Measurements from ENCODE around the gene HLTF.

The HLTF gene

DNA sequence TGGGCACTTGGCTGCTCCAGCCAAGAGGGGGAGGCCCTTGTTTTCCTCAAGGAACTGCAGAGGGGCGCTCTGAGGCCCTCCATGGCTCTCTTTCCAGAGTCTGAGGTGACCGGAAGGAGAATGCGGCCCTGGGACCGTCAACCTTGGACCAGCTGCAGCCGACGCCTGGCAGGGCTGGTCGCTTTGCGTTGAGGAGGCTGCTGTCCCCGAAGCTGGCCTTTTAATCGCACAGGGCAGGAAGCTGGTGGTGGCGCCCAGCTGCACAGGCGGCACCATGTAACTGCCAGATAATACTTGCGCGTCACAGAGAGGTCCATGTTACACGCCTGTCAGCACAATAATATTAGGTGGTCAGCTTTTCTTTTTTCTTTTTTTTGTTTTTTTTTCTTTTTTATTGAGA, 875 bp upstream of the HLTF start:
- DNase-seq = no peak

- DNase-seq = peak; percentile 26
These were observed 503 bp downstream of the HLTF start for GRCh38 chr3:149085828-149086231.

DNA sequence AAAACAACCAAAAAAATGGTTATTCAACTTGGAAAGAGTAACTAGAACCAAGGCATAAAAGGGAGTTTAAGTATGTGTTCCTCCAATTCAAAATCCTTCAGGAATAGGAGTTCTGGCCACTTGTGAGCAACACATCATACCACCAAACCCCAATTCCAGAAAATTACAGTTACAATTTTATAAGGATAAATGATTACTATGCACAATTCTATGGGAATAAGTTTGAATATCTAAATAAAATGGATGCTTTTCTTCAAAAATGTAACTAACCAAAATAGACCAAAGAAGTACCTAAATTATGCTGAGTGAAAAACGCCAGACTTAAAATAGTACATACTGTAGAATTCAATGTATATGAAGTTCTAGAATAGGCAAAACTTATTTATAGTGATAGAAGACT, 4.6 kb downstream of the HLTF start:
- DNase-seq = no peak

GRCh38 chr3:149080699-149081091, 5.6 kb downstream of the HLTF start:
- DNase-seq = no peak

DNA sequence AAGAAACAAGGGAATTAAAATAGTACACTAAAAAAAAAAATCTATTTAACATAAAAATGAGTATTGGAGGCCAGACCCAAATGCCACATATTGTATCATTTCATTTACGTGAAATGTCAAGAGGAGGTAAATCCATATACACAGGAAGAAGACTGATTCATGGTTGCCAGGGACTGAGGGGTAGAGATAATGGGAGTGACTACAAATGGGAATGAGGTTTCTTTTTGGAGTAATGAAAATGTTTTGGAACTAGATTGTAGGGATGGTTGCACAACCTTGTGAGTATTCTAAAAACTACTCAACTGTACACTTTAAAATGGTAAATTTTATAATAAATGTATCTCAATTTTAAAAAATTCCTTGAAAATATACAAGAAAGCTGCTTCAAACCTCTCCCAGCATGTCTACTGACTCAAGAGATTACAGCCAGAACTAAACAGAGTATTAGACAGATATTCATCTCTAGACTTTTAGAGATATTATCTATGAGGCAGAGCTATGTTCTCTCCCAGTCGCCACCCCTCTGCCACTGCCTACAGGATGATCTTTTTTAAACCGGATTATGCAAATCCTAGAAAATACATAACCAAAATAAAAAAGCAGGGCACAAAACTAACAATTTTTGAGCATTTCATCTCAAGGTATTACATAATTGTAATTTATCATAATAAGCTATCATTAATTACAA, 6.2 kb downstream of the HLTF start:
- no peak for DNase-seq

GRCh38 chr3:149077628-149078027, 8.7 kb downstream of the HLTF start:
- no peak for DNase-seq

GRCh38 chr3:149067883-149068282, 18.4 kb downstream of the HLTF start:
- DNase-seq = no peak

DNA sequence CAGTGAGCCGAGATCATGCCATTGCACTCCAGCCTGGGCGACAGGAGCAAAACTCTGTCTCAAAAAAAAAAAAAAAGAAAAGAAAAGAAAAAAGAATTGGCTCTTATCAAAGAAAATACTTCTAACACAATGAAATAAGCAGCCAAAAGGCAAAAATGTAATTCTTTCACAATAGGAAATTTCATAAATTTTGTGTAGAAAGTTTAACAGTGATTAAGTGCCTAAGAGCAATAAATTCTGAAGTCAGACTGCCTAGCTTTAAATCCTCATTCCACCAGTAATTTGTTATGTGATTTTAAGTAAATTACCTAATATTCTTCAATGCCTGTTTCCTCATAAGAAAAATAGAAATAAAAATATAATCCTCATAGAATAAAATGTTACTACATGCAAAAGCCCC, 24.6 kb downstream of the HLTF start:
- no peak for DNase-seq

GRCh38 chr3:149058602-149059001, 27.7 kb downstream of the HLTF start:
- DNase-seq = no peak

DNA sequence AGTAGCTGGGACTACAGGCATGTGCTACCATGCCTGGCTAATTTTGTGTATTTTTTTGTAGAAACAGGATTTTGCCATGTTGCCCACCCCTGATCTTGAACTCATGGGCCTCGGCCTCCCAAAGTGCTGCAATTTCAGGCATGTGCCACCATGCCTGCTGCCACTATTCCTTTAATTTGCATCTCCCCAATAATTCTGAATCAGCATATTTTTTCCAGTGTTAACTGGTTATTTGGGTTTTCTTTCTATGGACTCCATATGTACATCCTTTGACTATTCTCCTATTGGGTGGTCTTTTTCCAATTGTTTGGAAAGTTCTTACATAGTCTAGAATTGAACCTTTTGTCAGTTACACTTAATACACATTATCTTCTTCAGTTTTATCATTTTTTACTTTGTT, 28.1 kb downstream of the HLTF start:
- no peak for DNase-seq

- no peak for DNase-seq
These were observed 30.8 kb downstream of the HLTF start for GRCh38 chr3:149055575-149055974.

DNA sequence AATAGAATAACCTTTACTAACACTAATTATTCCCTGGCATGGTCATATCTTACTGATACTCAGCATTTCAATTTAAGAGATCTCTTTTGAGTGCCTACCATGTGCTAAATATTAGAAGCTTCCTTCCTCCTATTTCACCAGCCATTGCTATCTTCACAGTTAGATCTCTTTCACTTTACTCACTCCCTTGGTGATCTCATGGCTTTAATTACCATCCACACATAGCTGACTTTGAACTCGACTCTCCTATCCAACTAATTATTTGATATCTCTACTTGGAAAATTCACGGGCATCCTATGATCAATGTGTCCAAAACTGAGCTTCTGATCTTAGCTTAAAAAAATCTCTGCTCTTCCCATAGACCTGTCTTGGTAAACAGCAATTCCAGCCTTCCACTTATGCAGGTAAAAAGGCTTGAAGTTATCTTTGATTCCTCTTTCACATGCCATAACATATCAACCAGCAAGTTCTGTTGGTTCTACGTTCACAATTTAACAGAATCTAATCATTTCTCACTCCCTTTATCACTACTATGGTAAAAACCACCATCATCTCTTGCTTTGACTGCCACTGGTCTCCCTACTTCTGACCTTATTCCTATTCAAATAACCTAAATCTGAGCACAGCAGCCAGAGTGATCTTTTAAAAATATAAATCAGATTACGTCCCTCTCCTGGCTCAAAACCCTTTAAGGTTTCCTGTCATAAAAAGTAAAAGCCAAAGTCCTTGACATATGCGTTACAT, 41.8 kb downstream of the HLTF start:
- no peak for DNase-seq

DNA sequence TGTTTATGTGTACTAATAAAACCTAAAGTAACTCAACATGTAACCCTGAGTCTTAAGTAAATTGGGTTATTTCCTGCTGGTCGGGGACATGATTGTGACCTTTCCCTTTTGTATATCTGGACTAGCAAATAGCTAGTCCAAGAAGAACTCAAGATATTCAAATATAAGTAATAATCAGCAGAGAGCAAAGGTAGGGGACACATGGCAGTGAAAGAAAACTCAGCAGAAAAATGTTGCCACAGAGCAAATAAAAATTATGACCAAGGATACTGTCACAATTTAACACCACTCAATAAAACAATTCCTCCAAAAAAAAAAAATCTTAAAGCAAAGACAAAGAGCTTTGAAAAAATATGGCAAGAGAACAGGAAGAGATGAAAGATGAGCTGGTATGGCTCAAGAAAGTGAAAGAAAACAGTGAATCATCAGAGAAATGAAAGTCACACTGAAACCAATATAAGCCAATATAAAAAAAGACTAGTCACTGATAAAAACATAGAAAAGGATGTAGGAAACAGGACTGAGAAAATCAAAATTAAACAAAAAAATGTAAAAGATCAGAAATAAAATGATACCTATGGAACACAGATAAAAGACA, 43.4 kb downstream of the HLTF start:
- no peak for DNase-seq

- DNase-seq = no peak
These were observed 48.0 kb downstream of the HLTF start for GRCh38 chr3:149038322-149038721.

- no peak for DNase-seq
These were observed 48.6 kb downstream of the HLTF start for GRCh38 chr3:149037684-149038083.

GRCh38 chr3:149031096-149031495, 55.2 kb downstream of the HLTF start:
- no peak for DNase-seq

DNA sequence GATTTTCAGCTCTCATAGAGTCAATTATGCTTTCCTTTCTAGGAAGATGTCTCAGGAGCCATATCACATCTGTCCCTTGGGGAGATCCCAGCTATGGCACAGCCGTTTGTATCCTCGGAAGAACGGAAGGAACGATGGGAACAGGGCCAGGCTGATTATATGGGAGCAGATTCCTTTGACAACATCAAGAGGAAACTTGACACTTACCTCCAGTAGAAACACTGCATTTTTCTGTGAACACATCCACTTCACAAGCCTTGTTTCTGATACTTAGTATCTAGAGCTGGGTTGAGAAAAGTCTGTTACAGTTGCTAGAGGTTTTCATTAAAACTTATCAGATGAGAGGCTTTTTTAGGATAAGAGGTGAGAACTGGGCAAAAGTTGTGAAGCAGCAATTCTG, 59.6 kb downstream of the HLTF start:
- no peak for DNase-seq

DNA sequence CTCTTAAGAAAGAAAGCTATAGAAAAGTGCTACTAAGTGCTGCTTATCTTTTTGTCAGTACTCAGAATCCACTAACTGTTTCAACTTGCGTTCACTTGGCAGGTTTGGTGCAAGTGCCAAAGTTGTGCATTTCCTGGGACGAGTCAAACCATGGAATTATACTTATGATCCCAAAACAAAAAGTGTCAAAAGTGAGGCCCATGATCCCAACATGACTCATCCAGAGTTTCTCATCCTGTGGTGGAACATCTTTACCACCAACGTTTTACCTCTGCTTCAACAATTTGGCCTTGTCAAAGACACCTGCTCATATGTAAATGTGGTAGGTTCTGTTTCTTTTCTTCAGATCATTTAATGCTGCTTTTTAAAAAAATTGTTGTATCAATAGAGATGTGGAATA, 62.4 kb downstream of the HLTF start:
- DNase-seq = no peak

- no peak for DNase-seq
These were observed 64.5 kb downstream of the HLTF start for GRCh38 chr3:149021830-149022229.

- DNase-seq = no peak
These were observed 65.5 kb downstream of the HLTF start for GRCh38 chr3:149020839-149021252.

- no peak for DNase-seq
These were observed 66.0 kb downstream of the HLTF start for GRCh38 chr3:149020196-149020838.

- no peak for DNase-seq
These were observed 66.8 kb downstream of the HLTF start for GRCh38 chr3:149019580-149019979.

DNA sequence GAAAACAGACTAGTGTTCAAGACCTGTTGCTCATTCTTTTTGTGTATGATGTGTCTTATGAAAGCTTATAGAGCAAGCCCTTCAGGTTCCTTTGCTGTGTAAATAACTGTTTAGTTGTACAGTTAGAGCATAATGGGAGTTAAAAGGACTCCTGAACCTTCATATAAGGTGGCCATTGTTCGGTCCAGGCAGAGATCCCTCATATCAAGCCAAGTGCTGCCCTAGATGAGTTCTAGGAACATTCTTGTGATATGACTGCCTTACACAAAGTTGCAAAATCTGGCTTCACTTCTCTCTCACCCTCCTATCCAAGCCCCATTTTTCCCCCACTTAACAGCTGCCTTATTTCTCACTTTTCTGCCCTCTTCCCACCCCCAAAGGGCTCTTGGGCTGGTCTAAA, 68.1 kb downstream of the HLTF start:
- no peak for DNase-seq

All from NCI-H1436 (cell line).